Colon (tissue), 2 donors: Measurements from ENCODE around the gene ERO1A.

ENCODE experiments used
- FAIRE-seq: peaks from 2 replicates; lab custom pipeline; 2012; peaks lifted over from hg19 to GRCh38; lab: Jason Lieb, UNC
- donor health status: control.
- donor health status: control.

ERO1A gene

DNA sequence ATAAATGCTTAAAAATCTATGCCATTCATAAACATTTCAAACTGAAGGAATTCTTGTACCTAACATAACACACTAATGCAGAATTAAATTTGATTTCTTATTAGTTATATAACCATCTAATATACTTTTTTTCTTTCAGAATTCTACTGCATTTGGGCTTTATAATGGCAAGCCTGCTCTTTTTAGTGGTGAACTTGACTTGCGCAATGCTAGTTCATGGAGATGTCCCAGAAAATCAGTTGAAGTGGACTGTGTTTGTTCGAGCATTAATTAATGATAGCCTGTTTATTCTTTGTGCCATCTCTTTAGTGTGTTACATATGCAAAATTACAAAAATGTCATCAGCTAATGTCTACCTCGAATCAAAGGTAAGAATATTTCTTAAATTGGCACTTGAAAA, 95.4 kb downstream of the ERO1A start:
- no peak for FAIRE-seq

- FAIRE-seq = no peak
These were observed 96.8 kb downstream of the ERO1A start for GRCh38 chr14:52598568-52598967.

- no peak for FAIRE-seq
These were observed 98.5 kb downstream of the ERO1A start for GRCh38 chr14:52596861-52597260.

GRCh38 chr14:52596320-52596719, 99.0 kb downstream of the ERO1A start:
- FAIRE-seq = no peak

- FAIRE-seq = no peak
These were observed 105.0 kb downstream of the ERO1A start for GRCh38 chr14:52590318-52590717.
